KOPT-K1 (cell line): Measurements from ENCODE around the gene RBFOX1.

Source experiments
- H3K27ac ChIP-seq: fragments of 200-600 bp; sonication (generic); 2 replicates; pipeline ENCODE4 v1.5.1; 2016; ENCODE audit warnings: antibody characterized with exemption, mild to moderate bottlenecking, low read depth, low read length; ENCODE audit not compliant: poor library complexity, severe bottlenecking
- H3K36me3 ChIP-seq: fragments of 200-600 bp; sonication (generic); 2 replicates; pipeline ENCODE4 v1.5.1; 2017; ENCODE audit warnings: antibody characterized with exemption, mild to moderate bottlenecking, low read length, moderate library complexity; ENCODE audit not compliant: insufficient read depth
- H3K9me3 ChIP-seq: fragments of 200-600 bp; sonication (generic); 2 replicates; pipeline ENCODE4 v1.5.1; 2017; ENCODE audit warnings: antibody characterized with exemption, low read length, mild to moderate bottlenecking; ENCODE audit not compliant: insufficient read depth, poor library complexity, severe bottlenecking

Gene RBFOX1

GRCh38 chr16:7614021-7614795 is 281.6 kb downstream of the RBFOX1 start:
- Histone ChIP-seq H3K9me3 (peaks cover 7% of the 10 kb centered on the region), H3K27ac (no peak overlapping the region), H3K36me3 (no peaks in the 10 kb centered on the region)

- Histone ChIP-seq H3K36me3 (no peaks in the 10 kb centered on the region), H3K9me3 (peaks cover 7% of the 10 kb centered on the region), H3K27ac (no peak overlapping the region)
These were observed 282.9 kb downstream of the RBFOX1 start for GRCh38 chr16:7615565-7615964.

- H3K36me3 ChIP-seq, result no peaks in the 10 kb centered on the region
- H3K9me3 ChIP-seq, result no peaks in the 10 kb centered on the region
- no peak overlapping the region for H3K27ac ChIP-seq
These were observed 292.5 kb downstream of the RBFOX1 start for GRCh38 chr16:7624871-7625766.

GRCh38 chr16:7628981-7629380 is 296.3 kb downstream of the RBFOX1 start:
- no peak overlapping the region for H3K27ac ChIP-seq
- no peaks in the 10 kb centered on the region for H3K9me3 ChIP-seq
- no peaks in the 10 kb centered on the region for H3K36me3 ChIP-seq

- Histone ChIP-seq H3K27ac (no peak overlapping the region), H3K9me3 (no peaks in the 10 kb centered on the region), H3K36me3 (no peaks in the 10 kb centered on the region)
These were observed 296.9 kb downstream of the RBFOX1 start for GRCh38 chr16:7629571-7629970.

GRCh38 chr16:7637446-7637845 is 304.8 kb downstream of the RBFOX1 start:
- H3K36me3 ChIP-seq, result no peaks in the 10 kb centered on the region
- H3K27ac ChIP-seq, result no peak overlapping the region
- no peaks in the 10 kb centered on the region for H3K9me3 ChIP-seq

- H3K27ac ChIP-seq, result no peak overlapping the region
- H3K36me3 ChIP-seq, result no peaks in the 10 kb centered on the region
- no peaks in the 10 kb centered on the region for H3K9me3 ChIP-seq
These were observed 305.7 kb downstream of the RBFOX1 start for GRCh38 chr16:7638306-7638705.

GRCh38 chr16:7640334-7640733 is 307.7 kb downstream of the RBFOX1 start:
- no peaks in the 10 kb centered on the region for H3K9me3 ChIP-seq

GRCh38 chr16:7644176-7644575 is 311.5 kb downstream of the RBFOX1 start:
- no peaks in the 10 kb centered on the region for H3K9me3 ChIP-seq
- H3K27ac ChIP-seq, result no peak overlapping the region
- no peaks in the 10 kb centered on the region for H3K36me3 ChIP-seq

More at GRCh38 chr16:7640334-7640733, 307.7 kb downstream of the RBFOX1 start:
- Histone ChIP-seq H3K36me3 (no peaks in the 10 kb centered on the region), H3K27ac (no peak overlapping the region)

- Histone ChIP-seq H3K27ac (no peak overlapping the region), H3K36me3 (no peaks in the 10 kb centered on the region), H3K9me3 (no peaks in the 10 kb centered on the region)
These were observed 312.2 kb downstream of the RBFOX1 start for GRCh38 chr16:7644811-7645210.

GRCh38 chr16:7646821-7647500 is 314.3 kb downstream of the RBFOX1 start:
- no peaks in the 10 kb centered on the region for H3K9me3 ChIP-seq

GRCh38 chr16:7650431-7650830 is 317.8 kb downstream of the RBFOX1 start:
- no peak overlapping the region for H3K27ac ChIP-seq
- no peaks in the 10 kb centered on the region for H3K9me3 ChIP-seq
- H3K36me3 ChIP-seq, result no peaks in the 10 kb centered on the region

More at GRCh38 chr16:7646821-7647500, 314.3 kb downstream of the RBFOX1 start:
- no peak overlapping the region for H3K27ac ChIP-seq
- no peaks in the 10 kb centered on the region for H3K36me3 ChIP-seq

- H3K36me3 ChIP-seq, result no peaks in the 10 kb centered on the region
- no peak overlapping the region for H3K27ac ChIP-seq
- H3K9me3 ChIP-seq, result no peaks in the 10 kb centered on the region
These were observed 319.3 kb downstream of the RBFOX1 start for GRCh38 chr16:7651803-7652570.

- no peaks in the 10 kb centered on the region for H3K9me3 ChIP-seq
- no peak overlapping the region for H3K27ac ChIP-seq
These were observed 321.3 kb downstream of the RBFOX1 start for GRCh38 chr16:7653746-7654461.

More at GRCh38 chr16:7653746-7654461, 321.3 kb downstream of the RBFOX1 start:
- no peaks in the 10 kb centered on the region for H3K36me3 ChIP-seq
